ENCODE results near the gene TMEM272. TPM values are rescaled to one million over a fixed set of nuclear protein-coding genes. Genes with fewer than 3 reads are reported as not detected.

The TMEM272 gene
- total RNA-seq, 1 donor = not detected

GRCh38 chr13:51858433-51859247, 13.7 kb upstream of the TMEM272 start:
- no peak for TF ChIP-seq CTCF (IDR thresholded peaks at IDR 0.05; ENCODE audit: insufficient read depth, low read length)
- no peak for DNase-seq (ENCODE audit: low read depth)
- no peak overlapping the region for H3K4me3 ChIP-seq (ENCODE audit: low read depth, low read length)

GRCh38 chr13:51856998-51857397, 12.0 kb upstream of the TMEM272 start:
- no peak for DNase-seq (ENCODE audit: low read depth)
- H3K4me3 ChIP-seq (ENCODE audit: low read depth, low read length) = no peak overlapping the region
- TF ChIP-seq CTCF (IDR thresholded peaks at IDR 0.05; ENCODE audit: insufficient read depth, low read length) = no peak

- no peak for TF ChIP-seq CTCF (IDR thresholded peaks at IDR 0.05; ENCODE audit: insufficient read depth, low read length)
- DNase-seq (ENCODE audit: low read depth) = no peak
- no peak overlapping the region for H3K4me3 ChIP-seq (ENCODE audit: low read depth, low read length)
Measured at GRCh38 chr13:51856027-51856736, 11.2 kb upstream of the TMEM272 start.

- DNase-seq (ENCODE audit: low read depth) = no peak
- H3K4me3 ChIP-seq (ENCODE audit: low read depth, low read length) = no peak overlapping the region
- TF ChIP-seq CTCF (IDR thresholded peaks at IDR 0.05; ENCODE audit: insufficient read depth, low read length) = peak; percentile 52
Measured at GRCh38 chr13:51849145-51850101, 4.4 kb upstream of the TMEM272 start.

GRCh38 chr13:51848674-51849073, 3.7 kb upstream of the TMEM272 start:
- no peak overlapping the region for H3K4me3 ChIP-seq (ENCODE audit: low read depth, low read length)
- no peak for DNase-seq (ENCODE audit: low read depth)
- TF ChIP-seq CTCF (IDR thresholded peaks at IDR 0.05; ENCODE audit: insufficient read depth, low read length) = no peak

- TF ChIP-seq CTCF (IDR thresholded peaks at IDR 0.05; ENCODE audit: insufficient read depth, low read length) = no peak
- H3K4me3 ChIP-seq (ENCODE audit: low read depth, low read length) = no peak overlapping the region
- DNase-seq (ENCODE audit: low read depth) = no peak
Measured at GRCh38 chr13:51846756-51847155, 1.8 kb upstream of the TMEM272 start.
